Adrenal gland (tissue), 12 donors: Measurements from ENCODE around the gene M1AP. TPM values are rescaled to one million over a fixed set of nuclear protein-coding genes. Genes with fewer than 3 reads are reported as not detected.

Experiments used
- DNase-seq, 7 donors: peaks; one replicate each; pipeline ENCODE4 v3.0.0-alpha.2; 2019 to 2020
- H3K27ac ChIP-seq, 5 donors: fragments of 200-600 bp; sonication (generic) in 4 of 5; 1 replicate in 3 of 5; 2 replicates in 2 of 5; pipeline versions ENCODE4 v1.5.1 to v1.8.0; 2016 to 2020; ENCODE audit warnings: mild to moderate bottlenecking in 1 of 5
- H3K27me3 ChIP-seq: fragments of 200-600 bp; 2 replicates; pipeline ENCODE4 v1.8.0; 2021
- H3K36me3 ChIP-seq, 2 donors: fragments of 200-600 bp; replicated peaks in 1 of 2; 1 replicate in 1 of 2; 2 replicates in 1 of 2; pipeline versions ENCODE4 v1.5.1 to v1.8.0; 2018 to 2022
- H3K4me1 ChIP-seq, 2 donors: fragments of 200-600 bp; replicated peaks in 1 of 2; 1 replicate in 1 of 2; 2 replicates in 1 of 2; pipeline versions ENCODE4 v1.5.1 to v1.8.0; 2018 to 2021
- H3K4me3 ChIP-seq, 4 donors: fragments of 200-600 bp; sonication (generic) in 3 of 4; one replicate each; pipeline ENCODE4 v1.5.1; 2016 to 2018
- H3K9me3 ChIP-seq, 3 donors: fragments of 200-600 bp; sonication (generic) in 1 of 3; replicated peaks in 1 of 3; 1 replicate in 2 of 3; 2 replicates in 1 of 3; pipeline versions ENCODE4 v1.5.1 to v1.8.0; 2016 to 2021
- CTCF ChIP-seq, 6 experiments: fragments of 450-650 bp in 4 of 6; fragments of 200-600 bp in 2 of 6; sonication (generic) in 1 of 6; IDR thresholded peaks; 1 replicate in 5 of 6; 2 replicates in 1 of 6; pipeline versions ENCODE4 v1.5.1 to v1.8.0; 2016 to 2021; ENCODE audit warnings: antibody characterized with exemption in 6 of 6, mild to moderate bottlenecking in 2 of 6, moderate library complexity in 1 of 6
- POLR2A ChIP-seq, 2 donors: fragments of 450-650 bp; IDR thresholded peaks; one replicate each; pipeline ENCODE4 v1.6.1; 2017; ENCODE audit warnings: antibody characterized with exemption in 2 of 2, mild to moderate bottlenecking in 2 of 2, moderate library complexity in 1 of 2
- WGBS, 4 donors: extraction: QIAGEN DNeasy Blood & Tissue Kit in 2 of 4; methylation state at CpG; one replicate each; pipeline versions ENCODE4 v1.1.5 to v1.1.7; 2013 to 2017; 5-methylcytosine and 5-hydroxymethylcytosine counted together
- intact Hi-C, 2 donors: fragments of 100-400 bp; cut with DNase I; formaldehyde crosslinking; loops; one replicate each; pipeline versions ENCODE4 v1.14.1 to v1.15.0; 2022 to 2023
- polyA plus RNA-seq, 3 donors: library from polyadenylated mRNA; stranded (reverse); fragments of 200-250 nt in 2 of 3; fragments of 350-450 nt in 1 of 3; fragmentation: Illumina TruSeq in 1 of 3; extraction: RNeasy Lipid Tissue Mini Kit (QIAGEN cat#74804) in 1 of 3; gene quantifications; one replicate each; pipeline ENCODE4 v1.2.3, GENCODE V29; 2013 to 2014
- total RNA-seq, 9 donors: library from RNA; depleted of rRNA in 4 of 9; stranded (reverse); fragments of >200 nt in 4 of 9; fragments of 120-200 nt in 1 of 9; fragmentation: NEBNext Ultra II Directional in 1 of 9; extraction: Animal tissue kit (Norgen Biotek cat#: 25700) in 1 of 9; gene quantifications; one replicate each; pipeline versions ENCODE4 v1.1.0 to v1.2.4, GENCODE V29; 2013 to 2023
- donor health status: healthy with polysubstance abuse.
- donor health status: Bipolar disorder and iron deficiency.
- donor health status: DM: yes; HTN: yes; CAD: no.
- donor health status: DM: no; HTN: no; CAD: no.
- donor health status: DM: no; HTN: no; CAD: no.
- donor health status: DM: yes; HTN: yes; CAD: no.

The M1AP gene
- total and polyA plus RNA-seq, 12 donors = 0.47 to 2.2 (median 0.84) TPM; not detected in 1

- WGBS, 4 donors = 73 to 80% (median 75%) methylated on average over 5 of the region's 5 CpGs
- Histone ChIP-seq H3K36me3 (no peaks in the 10 kb centered on the region), H3K27ac (no peak overlapping the region), H3K9me3 (no peaks in the 10 kb centered on the region), H3K27me3 (no peaks in the 10 kb centered on the region), H3K4me3 (no peak overlapping the region), H3K4me1 (no peaks in the 10 kb centered on the region)
- intact Hi-C loops = no loop called here
- no peak for DNase-seq
- TF ChIP-seq CTCF (IDR thresholded peaks at IDR 0.05) (no peak), POLR2A (IDR thresholded peaks at IDR 0.05) (no peak)
These were observed 80.2 kb downstream of the M1AP start for GRCh38 chr2:74567881-74568280.

GRCh38 chr2:74566754-74567085 is 81.4 kb downstream of the M1AP start:
- intact Hi-C loops = no loop called here
- Histone ChIP-seq H3K4me1 (no peaks in the 10 kb centered on the region), H3K36me3 (no peaks in the 10 kb centered on the region), H3K27ac (no peak overlapping the region), H3K9me3 (no peaks in the 10 kb centered on the region), H3K27me3 (no peaks in the 10 kb centered on the region), H3K4me3 (no peak overlapping the region)
- no peak for DNase-seq
- no peak for TF ChIP-seq POLR2A (IDR thresholded peaks at IDR 0.05)
- no peak for TF ChIP-seq CTCF (IDR thresholded peaks at IDR 0.05)

GRCh38 chr2:74566076-74566753 is 81.9 kb downstream of the M1AP start:
- Histone ChIP-seq H3K27me3 (no peaks in the 10 kb centered on the region), H3K36me3 (no peaks in the 10 kb centered on the region), H3K4me1 (no peaks in the 10 kb centered on the region), H3K27ac (no peak overlapping the region), H3K4me3 (no peak overlapping the region), H3K9me3 (no peaks in the 10 kb centered on the region)
- TF ChIP-seq CTCF (IDR thresholded peaks at IDR 0.05) (no peak), POLR2A (IDR thresholded peaks at IDR 0.05) (no peak)
- 68 to 79% (median 70%) methylated on average over 7 of the region's 7 CpGs for WGBS, 4 donors
- intact Hi-C loops = no loop called here
- no peak for DNase-seq

- H3K4me3 ChIP-seq = no peak overlapping the region
- H3K36me3 ChIP-seq = no peaks in the 10 kb centered on the region
- H3K9me3 ChIP-seq = no peaks in the 10 kb centered on the region
- H3K27ac ChIP-seq = no peak overlapping the region
- no peaks in the 10 kb centered on the region for H3K4me1 ChIP-seq
- no peak for DNase-seq
- intact Hi-C loops = no loop called here
- H3K27me3 ChIP-seq = no peaks in the 10 kb centered on the region
- TF ChIP-seq CTCF (IDR thresholded peaks at IDR 0.05) (no peak), POLR2A (IDR thresholded peaks at IDR 0.05) (no peak)
- WGBS, 4 donors = 55 to 79% (median 74%) methylated on average over 5 of the region's 5 CpGs
These were observed 83.9 kb downstream of the M1AP start for GRCh38 chr2:74564222-74564621.
